ENCODE results near the gene LSAMP. TPM values are rescaled to one million over a fixed set of nuclear protein-coding genes. Genes with fewer than 3 reads are reported as not detected.
"Not testable (repeated sequence)": the region's sequence is repeated elsewhere in the genome, so short reads cannot be mapped to it uniquely, and the experiment has no call there.

The LSAMP gene
- total RNA-seq, 1 donor: 1.3 TPM

- no peak for DNase-seq (ENCODE audit: low read depth)
- no peak for TF ChIP-seq CTCF (IDR thresholded peaks at IDR 0.05; ENCODE audit: insufficient read depth, low read depth, low read length)
- no peak overlapping the region for H3K4me3 ChIP-seq (ENCODE audit: low read depth, low read length)
Observed at GRCh38 chr3:115760716-115761115, 684.6 kb downstream of the LSAMP start.

- no peak for DNase-seq (ENCODE audit: low read depth)
- no peak overlapping the region for H3K4me3 ChIP-seq (ENCODE audit: low read depth, low read length)
- TF ChIP-seq CTCF (IDR thresholded peaks at IDR 0.05; ENCODE audit: insufficient read depth, low read depth, low read length): no peak
Observed at GRCh38 chr3:115758076-115758763, 687.1 kb downstream of the LSAMP start.

- DNase-seq (ENCODE audit: low read depth); H3K4me3 ChIP-seq (ENCODE audit: low read depth, low read length): not testable (repeated sequence)
Observed at GRCh38 chr3:115752978-115753377, 692.3 kb downstream of the LSAMP start.

Small RNA genes lying within 50 kb of the gene (small RNA-seq; reads per million reads assigned to genes)
- gene RN7SL815P: not detected

Measured in fibroblast of villous mesenchyme (primary cell).